PC-3 (cell line): Measurements from ENCODE around the gene PES1.

Experiments used
- EZH2 ChIP-seq: fragments of 300-600 bp; sonication (generic); IDR thresholded peaks from one replicate; pipeline ENCODE4 v1.6.1; 2017; ENCODE audit warnings: antibody characterized with exemption, mild to moderate bottlenecking, low read length; ENCODE audit not compliant: unreplicated experiment
- EZH2phosphoT487 ChIP-seq: fragments of 300-600 bp; sonication (generic); IDR thresholded peaks from 2 replicates; pipeline ENCODE4 v1.6.1; 2018; ENCODE audit warnings: mild to moderate bottlenecking, antibody characterized with exemption, low read length, borderline replicate concordance
- TF ChIP-seq, protein P1 (sequence below): fragments of 300-600 bp; sonication (generic); conservative IDR thresholded peaks from 2 replicates; pipeline ENCODE4 v1.5.1; 2017; ENCODE audit warnings: antibody characterized with exemption, low read depth, mild to moderate bottlenecking, low read length

DNA sequence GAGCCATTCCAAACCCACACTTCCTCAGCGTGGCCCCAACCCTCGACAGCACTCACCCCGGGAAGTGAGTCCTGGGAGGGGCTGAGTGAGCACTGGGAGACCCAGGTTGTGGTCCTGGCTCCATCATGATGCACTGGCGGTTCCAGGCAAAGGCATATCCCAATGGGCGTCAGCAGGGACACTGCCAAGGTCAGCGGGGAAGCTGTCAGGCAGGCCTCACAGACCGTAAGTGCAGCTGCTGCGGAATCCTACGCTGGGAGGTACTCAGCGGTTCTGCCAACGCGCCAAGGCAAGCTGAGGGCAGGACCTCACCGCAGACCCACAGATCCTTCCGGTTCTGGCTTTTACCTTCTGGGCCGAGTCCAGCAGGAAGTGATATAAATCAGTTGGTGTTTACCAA lies 15.9 kb downstream of the PES1 start:
- TF ChIP-seq, protein P1, sequence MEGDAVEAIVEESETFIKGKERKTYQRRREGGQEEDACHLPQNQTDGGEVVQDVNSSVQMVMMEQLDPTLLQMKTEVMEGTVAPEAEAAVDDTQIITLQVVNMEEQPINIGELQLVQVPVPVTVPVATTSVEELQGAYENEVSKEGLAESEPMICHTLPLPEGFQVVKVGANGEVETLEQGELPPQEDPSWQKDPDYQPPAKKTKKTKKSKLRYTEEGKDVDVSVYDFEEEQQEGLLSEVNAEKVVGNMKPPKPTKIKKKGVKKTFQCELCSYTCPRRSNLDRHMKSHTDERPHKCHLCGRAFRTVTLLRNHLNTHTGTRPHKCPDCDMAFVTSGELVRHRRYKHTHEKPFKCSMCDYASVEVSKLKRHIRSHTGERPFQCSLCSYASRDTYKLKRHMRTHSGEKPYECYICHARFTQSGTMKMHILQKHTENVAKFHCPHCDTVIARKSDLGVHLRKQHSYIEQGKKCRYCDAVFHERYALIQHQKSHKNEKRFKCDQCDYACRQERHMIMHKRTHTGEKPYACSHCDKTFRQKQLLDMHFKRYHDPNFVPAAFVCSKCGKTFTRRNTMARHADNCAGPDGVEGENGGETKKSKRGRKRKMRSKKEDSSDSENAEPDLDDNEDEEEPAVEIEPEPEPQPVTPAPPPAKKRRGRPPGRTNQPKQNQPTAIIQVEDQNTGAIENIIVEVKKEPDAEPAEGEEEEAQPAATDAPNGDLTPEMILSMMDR: no peak
- TF ChIP-seq EZH2 (no peak), EZH2phosphoT487 (no peak)
